A673 (cell line): ENCODE results near the gene PAPOLA. TPM values are rescaled to one million over a fixed set of nuclear protein-coding genes. Genes with fewer than 3 reads are reported as not detected.
A peak's percentile ranks its signal among the peaks of the same experiment; 100 is the strongest.

ENCODE experiments used
- BruUV-seq: library from RNA; stranded (reverse); fragments of 400-500 nt; replicated peaks from 2 replicates; lab custom pipeline; 2021; lab: Mats Ljungman, UMichigan
- CTCF ChIA-PET: fragments of 300-600 bp; sonication (Branson Sonifier 250); formaldehyde crosslinking; loops from one replicate; lab custom pipeline; 2022; ENCODE audit warnings: antibody characterized with exemption; lab: Charles Lee
- POLR2A ChIA-PET: fragments of 300-600 bp; sonication (Branson Sonifier 250); formaldehyde crosslinking; loops from one replicate; lab custom pipeline; 2022; ENCODE audit warnings: antibody characterized with exemption; ENCODE audit not compliant: low non-redundant PET; lab: Charles Lee
- DNase-seq: peaks from one replicate; pipeline ENCODE4 v3.0.0-alpha.2; 2015; ENCODE audit warnings: low spot score
- H3K27ac ChIP-seq: fragments of 200-600 bp; sonication (generic); 2 replicates; pipeline ENCODE4 v1.5.1; 2016; ENCODE audit warnings: mixed run types, low read depth, mild to moderate bottlenecking, mixed read lengths, antibody characterized with exemption, low read length; ENCODE audit not compliant: poor library complexity, severe bottlenecking
- H3K27me3 ChIP-seq: fragments of 200-600 bp; sonication (generic); replicated peaks from 2 replicates; pipeline ENCODE4 v1.6.1; 2017; ENCODE audit warnings: mixed run types, low read depth, mild to moderate bottlenecking, mixed read lengths, antibody characterized with exemption, low read length; ENCODE audit not compliant: insufficient read depth, poor library complexity
- H3K36me3 ChIP-seq: fragments of 200-600 bp; sonication (generic); 2 replicates; pipeline ENCODE4 v1.6.1; 2016; ENCODE audit warnings: mixed run types, mild to moderate bottlenecking, mixed read lengths, antibody characterized with exemption, low read length; ENCODE audit not compliant: insufficient read depth, poor library complexity, severe bottlenecking
- H3K4me1 ChIP-seq: fragments of 200-600 bp; sonication (generic); 2 replicates; pipeline ENCODE4 v1.6.1; 2017; ENCODE audit warnings: mixed run types, mild to moderate bottlenecking, mixed read lengths, antibody characterized with exemption, low read length; ENCODE audit not compliant: insufficient read depth, poor library complexity, severe bottlenecking
- H3K4me3 ChIP-seq: fragments of 200-600 bp; sonication (generic); 2 replicates; pipeline ENCODE4 v1.5.1; 2016; ENCODE audit warnings: low read depth, mixed run types, mild to moderate bottlenecking, mixed read lengths, low read length; ENCODE audit not compliant: poor library complexity, severe bottlenecking
- H3K9me3 ChIP-seq: fragments of 200-600 bp; sonication (generic); 2 replicates; pipeline ENCODE4 v1.6.1; 2016; ENCODE audit warnings: mixed run types, low read depth, mild to moderate bottlenecking, mixed read lengths, antibody characterized with exemption, low read length; ENCODE audit not compliant: poor library complexity, severe bottlenecking
- CTCF ChIP-seq: fragments of 300-800, 200-600 bp; sonication (generic); conservative IDR thresholded peaks from 2 replicates; pipeline ENCODE4 v1.5.1; 2017; ENCODE audit warnings: low read depth, mild to moderate bottlenecking, antibody characterized with exemption, low read length, moderate library complexity, mixed read lengths
- EZH2 ChIP-seq: fragments of 200-600 bp; sonication (generic); IDR thresholded peaks from 2 replicates; pipeline ENCODE4 v1.6.1; 2017; ENCODE audit warnings: borderline replicate concordance, low read depth, mild to moderate bottlenecking, mixed read lengths, antibody characterized with exemption, low read length; ENCODE audit not compliant: poor library complexity, severe bottlenecking
- intact Hi-C: fragments of 100-400 bp; cut with micrococcal nuclease; formaldehyde crosslinking; loops from one replicate; pipeline ENCODE4 v1.10.0; 2022; ENCODE audit not compliant: unreplicated experiment
- total RNA-seq: library from RNA; stranded (reverse); gene quantifications from 2 replicates; pipeline ENCODE4 v1.2.3, GENCODE V29; 2021

Gene PAPOLA
- total RNA-seq, 1 experiment from 2014 or later = 337 TPM

- ChIA-PET POLR2A (no interaction called here), CTCF (no interaction called here)
- H3K27ac ChIP-seq = no peak overlapping the region
- BruUV-seq = no TSS peak
- H3K4me3 ChIP-seq = no peak overlapping the region
- H3K9me3 ChIP-seq = no peaks in the 10 kb centered on the region
- intact Hi-C loops = no loop called here
- TF ChIP-seq CTCF (no peak), EZH2 (no peak)
- no peaks in the 10 kb centered on the region for H3K36me3 ChIP-seq
- DNase-seq = no peak
- peaks cover 14% of the 10 kb centered on the region for H3K4me1 ChIP-seq
- H3K27me3 ChIP-seq = no peaks in the 10 kb centered on the region
Measured at GRCh38 chr14:96581026-96581425, 78.8 kb downstream of the PAPOLA start.

DNA sequence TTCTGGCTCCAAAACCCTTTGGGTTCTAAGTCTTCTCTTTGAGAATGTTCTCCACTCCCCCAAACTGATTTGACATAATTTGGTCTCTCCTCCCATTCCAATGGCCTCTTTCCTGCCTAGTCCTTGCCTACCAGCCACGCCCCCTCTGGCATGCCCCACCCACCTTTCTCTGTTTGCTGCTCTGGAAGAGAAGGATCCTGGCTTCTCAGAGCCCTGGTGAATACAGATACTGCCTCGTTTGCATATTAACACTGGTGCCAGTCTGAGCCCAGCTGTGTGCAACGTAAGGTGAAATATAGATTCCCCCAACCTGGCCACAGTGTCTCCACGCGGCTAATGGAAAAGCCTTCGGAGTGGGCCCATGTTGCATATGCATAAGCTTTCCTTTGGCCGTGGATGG is 79.7 kb downstream of the PAPOLA start:
- BruUV-seq = no TSS peak
- H3K36me3 ChIP-seq = no peaks in the 10 kb centered on the region
- ChIA-PET CTCF (no interaction called here), POLR2A (no interaction called here)
- H3K27ac ChIP-seq = no peak overlapping the region
- intact Hi-C loops = no loop called here
- no peak overlapping the region for H3K4me3 ChIP-seq
- H3K9me3 ChIP-seq = no peaks in the 10 kb centered on the region
- peak; percentile 55 for DNase-seq
- no peaks in the 10 kb centered on the region for H3K27me3 ChIP-seq
- TF ChIP-seq EZH2 (no peak), CTCF (no peak)
- H3K4me1 ChIP-seq = peaks cover 17% of the 10 kb centered on the region

GRCh38 chr14:96582411-96582961 is 80.3 kb downstream of the PAPOLA start:
- Histone ChIP-seq H3K27me3 (no peaks in the 10 kb centered on the region), H3K4me3 (no peak overlapping the region), H3K4me1 (peaks cover 17% of the 10 kb centered on the region), H3K36me3 (no peaks in the 10 kb centered on the region), H3K27ac (no peak overlapping the region), H3K9me3 (no peaks in the 10 kb centered on the region)
- DNase-seq = no peak
- BruUV-seq = no TSS peak
- CTCF ChIA-PET = no interaction called here
- intact Hi-C loops = no loop called here
- TF ChIP-seq EZH2 (no peak), CTCF (no peak)
- POLR2A ChIA-PET = no interaction called here
